Neural crest cell (in vitro differentiated cells): ENCODE data around the gene MTF1. TPM values are rescaled to one million over a fixed set of nuclear protein-coding genes. Genes with fewer than 3 reads are reported as not detected.
A peak's percentile ranks its signal among the peaks of the same experiment; 100 is the strongest.

Source experiments
- DNase-seq: peaks from one replicate; pipeline ENCODE4 v3.0.0; 2021; ENCODE audit warnings: low read depth, mixed read lengths, low spot score
- H3K27ac Mint-ChIP-seq: one replicate; pipeline ENCODE4 v1.8.0; 2021; ENCODE audit warnings: mild to moderate bottlenecking, mixed read lengths; ENCODE audit not compliant: unreplicated experiment
- H3K27me3 Mint-ChIP-seq: 2 replicates; pipeline ENCODE4 v1.8.0; 2021; ENCODE audit warnings: low read depth, mild to moderate bottlenecking, mixed read lengths
- H3K36me3 Mint-ChIP-seq: 2 replicates; pipeline ENCODE4 v1.8.0; 2021; ENCODE audit warnings: low read depth, mild to moderate bottlenecking, mixed read lengths
- H3K4me1 Mint-ChIP-seq: 2 replicates; pipeline ENCODE4 v1.8.0; 2021; ENCODE audit warnings: mixed read lengths
- H3K4me3 Mint-ChIP-seq: one replicate; pipeline ENCODE4 v1.8.0; 2021; ENCODE audit warnings: mild to moderate bottlenecking, mixed read lengths
- H3K9me3 Mint-ChIP-seq: 2 replicates; pipeline ENCODE4 v1.8.0; 2021; ENCODE audit warnings: mixed read lengths
- total RNA-seq: library from RNA; stranded (reverse); gene quantifications from 2 replicates; pipeline ENCODE4 v1.2.1, GENCODE V29; 2021
- TF ChIP-seq, protein P1 (sequence below): fragments of 200-600 bp; sonication (generic); conservative IDR thresholded peaks from 2 replicates; pipeline ENCODE4 v1.5.0; 2021; ENCODE audit warnings: antibody characterized with exemption, mild to moderate bottlenecking

MTF1 gene
- total RNA-seq, 1 donor from 2014 or later, result 19.9 TPM

DNA sequence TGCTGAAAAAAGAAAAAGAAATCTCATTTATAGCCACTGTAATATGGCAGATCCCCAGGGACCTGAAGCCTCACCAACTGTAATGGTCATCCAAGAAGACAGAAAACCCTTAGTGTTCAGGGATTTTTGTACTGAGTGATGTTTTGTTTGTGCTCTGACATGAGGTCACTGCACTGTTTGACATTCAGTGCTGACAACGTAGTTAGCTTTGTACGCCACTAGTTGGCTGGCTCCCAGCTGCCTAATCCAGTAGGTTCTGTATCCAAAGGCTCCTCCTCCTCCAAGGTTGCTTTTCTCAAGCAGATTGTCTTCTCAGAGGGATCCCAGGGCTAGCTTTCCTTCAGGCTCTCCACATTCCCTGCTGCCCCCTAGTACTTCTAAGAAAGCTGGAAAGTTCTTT is 41.9 kb downstream of the MTF1 start:
- no peak for DNase-seq
- Mint-ChIP-seq H3K4me3 (peak overlapping the region; percentile 38), H3K4me1 (no peaks in the 10 kb centered on the region), H3K36me3 (peaks cover 7% of the 10 kb centered on the region), H3K27ac (no peak overlapping the region), H3K9me3 (no peaks in the 10 kb centered on the region), H3K27me3 (no peaks in the 10 kb centered on the region)
- TF ChIP-seq, protein P1, sequence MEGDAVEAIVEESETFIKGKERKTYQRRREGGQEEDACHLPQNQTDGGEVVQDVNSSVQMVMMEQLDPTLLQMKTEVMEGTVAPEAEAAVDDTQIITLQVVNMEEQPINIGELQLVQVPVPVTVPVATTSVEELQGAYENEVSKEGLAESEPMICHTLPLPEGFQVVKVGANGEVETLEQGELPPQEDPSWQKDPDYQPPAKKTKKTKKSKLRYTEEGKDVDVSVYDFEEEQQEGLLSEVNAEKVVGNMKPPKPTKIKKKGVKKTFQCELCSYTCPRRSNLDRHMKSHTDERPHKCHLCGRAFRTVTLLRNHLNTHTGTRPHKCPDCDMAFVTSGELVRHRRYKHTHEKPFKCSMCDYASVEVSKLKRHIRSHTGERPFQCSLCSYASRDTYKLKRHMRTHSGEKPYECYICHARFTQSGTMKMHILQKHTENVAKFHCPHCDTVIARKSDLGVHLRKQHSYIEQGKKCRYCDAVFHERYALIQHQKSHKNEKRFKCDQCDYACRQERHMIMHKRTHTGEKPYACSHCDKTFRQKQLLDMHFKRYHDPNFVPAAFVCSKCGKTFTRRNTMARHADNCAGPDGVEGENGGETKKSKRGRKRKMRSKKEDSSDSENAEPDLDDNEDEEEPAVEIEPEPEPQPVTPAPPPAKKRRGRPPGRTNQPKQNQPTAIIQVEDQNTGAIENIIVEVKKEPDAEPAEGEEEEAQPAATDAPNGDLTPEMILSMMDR, result no peak

- Mint-ChIP-seq H3K4me3 (no peak overlapping the region), H3K4me1 (peaks cover 8% of the 10 kb centered on the region), H3K27ac (peak overlapping the region; percentile 63), H3K27me3 (no peaks in the 10 kb centered on the region), H3K9me3 (no peaks in the 10 kb centered on the region), H3K36me3 (peaks cover 3% of the 10 kb centered on the region)
- TF ChIP-seq, protein P1, result no peak
- DNase-seq, result no peak
Measured at GRCh38 chr1:37814252-37814651, 45.1 kb downstream of the MTF1 start.

- TF ChIP-seq, protein P1, result no peak
- peaks cover 3% of the 10 kb centered on the region for H3K36me3 Mint-ChIP-seq
Measured at GRCh38 chr1:37813529-37814145, 45.8 kb downstream of the MTF1 start.

GRCh38 chr1:37811027-37811655 is 48.3 kb downstream of the MTF1 start:
- H3K4me1 Mint-ChIP-seq, result peaks cover 18% of the 10 kb centered on the region
- DNase-seq, result peak; percentile 74
- no peaks in the 10 kb centered on the region for H3K27me3 Mint-ChIP-seq
- no peak overlapping the region for H3K27ac Mint-ChIP-seq
- H3K4me3 Mint-ChIP-seq, result peak overlapping the region; percentile 90
- no peaks in the 10 kb centered on the region for H3K9me3 Mint-ChIP-seq
- peaks cover 3% of the 10 kb centered on the region for H3K36me3 Mint-ChIP-seq
- TF ChIP-seq, protein P1, result peak; percentile 86

More at GRCh38 chr1:37813529-37814145, 45.8 kb downstream of the MTF1 start:
- no peak overlapping the region for H3K4me3 Mint-ChIP-seq
- H3K4me1 Mint-ChIP-seq, result peaks cover 13% of the 10 kb centered on the region
- H3K27ac Mint-ChIP-seq, result no peak overlapping the region
- no peaks in the 10 kb centered on the region for H3K27me3 Mint-ChIP-seq
- no peak for DNase-seq
- no peaks in the 10 kb centered on the region for H3K9me3 Mint-ChIP-seq

GRCh38 chr1:37809942-37810341 is 49.5 kb downstream of the MTF1 start:
- TF ChIP-seq, protein P1, result no peak
- Mint-ChIP-seq H3K36me3 (peaks cover 3% of the 10 kb centered on the region), H3K4me1 (peaks cover 18% of the 10 kb centered on the region), H3K27me3 (no peaks in the 10 kb centered on the region), H3K27ac (no peak overlapping the region), H3K9me3 (no peaks in the 10 kb centered on the region), H3K4me3 (peak overlapping the region; percentile 27)
- no peak for DNase-seq
